ENCODE measurements around the gene SPINK9. TPM values are rescaled to one million over a fixed set of nuclear protein-coding genes. Genes with fewer than 3 reads are reported as not detected.

Gene SPINK9
- total RNA-seq, 1 experiment from 2014 or later, result not detected

GRCh38 chr5:148343603-148344487, 8.5 kb downstream of the SPINK9 start:
- no peak for DNase-seq (ENCODE audit: low spot score)
- no peaks in the 10 kb centered on the region for H3K9me3 Mint-ChIP-seq
- no peak overlapping the region for H3K4me3 Mint-ChIP-seq
- CTCF ChIA-PET, result no interaction called here
- H3K36me3 Mint-ChIP-seq, result no peaks in the 10 kb centered on the region
- ATAC-seq, result peak; percentile 60
- H3K27me3 Mint-ChIP-seq (ENCODE audit: low read depth), result no peaks in the 10 kb centered on the region; the same call in none of the 2 replicates
- POLR2A ChIA-PET, result no interaction called here
- peak overlapping the region; percentile 37; the same call in 1 of the 2 replicates for H3K27ac Mint-ChIP-seq
- TF ChIP-seq ZNF219 (CRISPR knock-in tag; IDR thresholded peaks at IDR 0.05; ENCODE audit: borderline replicate concordance) (no peak), ZNF396 (CRISPR knock-in tag; IDR thresholded peaks at IDR 0.05; ENCODE audit: borderline replicate concordance) (no peak)
- H3K4me1 Mint-ChIP-seq, result no peaks in the 10 kb centered on the region

- no peaks in the 10 kb centered on the region for H3K4me1 Mint-ChIP-seq
- POLR2A ChIA-PET, result no interaction called here
- no peaks in the 10 kb centered on the region; the same call in none of the 2 replicates for H3K27me3 Mint-ChIP-seq (ENCODE audit: low read depth)
- TF ChIP-seq KAT7 (CRISPR knock-in tag; IDR thresholded peaks at IDR 0.05; ENCODE audit: borderline replicate concordance) (no peak), ARID4B (CRISPR knock-in tag; IDR thresholded peaks at IDR 0.05; ENCODE audit: borderline replicate concordance) (no peak), ERG (CRISPR knock-in tag; IDR thresholded peaks at IDR 0.05) (no peak), NR3C1 (CRISPR knock-in tag; conservative IDR thresholded peaks at IDR 0.05; ENCODE audit: low read depth) (no peak), ZNF423 (CRISPR knock-in tag; IDR thresholded peaks at IDR 0.05) (no peak), SMAD4 (CRISPR knock-in tag; IDR thresholded peaks at IDR 0.05) (no peak), ZNF671 (CRISPR knock-in tag; IDR thresholded peaks at IDR 0.05) (no peak), ZNF263 (CRISPR knock-in tag; IDR thresholded peaks at IDR 0.05; ENCODE audit: low read depth) (no peak), GABPB1 (CRISPR knock-in tag; IDR thresholded peaks at IDR 0.05) (no peak), ZNF416 (CRISPR knock-in tag; IDR thresholded peaks at IDR 0.05) (no peak), E2F5 (CRISPR knock-in tag; IDR thresholded peaks at IDR 0.05) (no peak), IRF2 (CRISPR knock-in tag; IDR thresholded peaks at IDR 0.05; ENCODE audit: borderline replicate concordance, low read depth) (no peak), JAZF1 (CRISPR knock-in tag; IDR thresholded peaks at IDR 0.05) (no peak), ZBTB21 (CRISPR knock-in tag; IDR thresholded peaks at IDR 0.05; ENCODE audit: borderline replicate concordance) (no peak), ELF4 (CRISPR knock-in tag; IDR thresholded peaks at IDR 0.05; ENCODE audit: low read depth) (no peak), ZMAT4 (CRISPR knock-in tag; IDR thresholded peaks at IDR 0.05) (no peak), E2F4 (CRISPR knock-in tag; IDR thresholded peaks at IDR 0.05; ENCODE audit: borderline replicate concordance, low read depth) (no peak), ZNF121 (CRISPR knock-in tag; IDR thresholded peaks at IDR 0.05) (no peak), FOXK1 (CRISPR knock-in tag; IDR thresholded peaks at IDR 0.05) (no peak)
- H3K4me3 Mint-ChIP-seq, result no peak overlapping the region
- H3K36me3 Mint-ChIP-seq, result no peaks in the 10 kb centered on the region
- CTCF ChIA-PET, result no interaction called here
- DNase-seq (ENCODE audit: low spot score) (no peak), ATAC-seq (no peak)
- no peak overlapping the region for H3K27ac Mint-ChIP-seq
- no peaks in the 10 kb centered on the region for H3K9me3 Mint-ChIP-seq
Observed at GRCh38 chr5:148347706-148348105, 12.3 kb downstream of the SPINK9 start.
